GM12801 (cell line): ENCODE measurements around the gene TGFB2.

Source experiments
- TF ChIP-seq, protein P1 (sequence below): IDR thresholded peaks from one replicate; pipeline ENCODE4 v1.5.1; 2011; ENCODE audit warnings: control low read depth; ENCODE audit not compliant: insufficient read length; ENCODE audit errors: extremely low read depth

The TGFB2 gene

DNA sequence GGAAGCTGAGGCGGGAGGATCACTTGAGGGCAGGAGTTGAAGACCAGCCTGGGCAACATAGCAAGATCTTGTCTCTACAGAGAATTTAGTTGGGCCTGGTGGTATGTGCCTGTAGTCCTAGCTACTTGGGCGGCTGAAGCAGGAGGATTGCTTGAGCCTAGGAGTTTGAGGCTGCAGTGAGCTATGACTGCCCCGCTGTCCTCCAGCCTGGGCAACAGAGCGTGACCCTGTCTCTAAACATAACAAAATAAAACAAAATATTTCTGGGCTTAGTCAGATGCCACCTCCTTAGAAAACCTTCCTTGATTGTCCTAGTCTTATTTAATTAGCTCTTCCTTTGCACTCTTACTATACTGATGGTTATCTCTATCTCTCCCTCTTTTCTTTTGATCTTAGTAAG lies 8.5 kb downstream of the TGFB2 start:
- TF ChIP-seq, protein P1, sequence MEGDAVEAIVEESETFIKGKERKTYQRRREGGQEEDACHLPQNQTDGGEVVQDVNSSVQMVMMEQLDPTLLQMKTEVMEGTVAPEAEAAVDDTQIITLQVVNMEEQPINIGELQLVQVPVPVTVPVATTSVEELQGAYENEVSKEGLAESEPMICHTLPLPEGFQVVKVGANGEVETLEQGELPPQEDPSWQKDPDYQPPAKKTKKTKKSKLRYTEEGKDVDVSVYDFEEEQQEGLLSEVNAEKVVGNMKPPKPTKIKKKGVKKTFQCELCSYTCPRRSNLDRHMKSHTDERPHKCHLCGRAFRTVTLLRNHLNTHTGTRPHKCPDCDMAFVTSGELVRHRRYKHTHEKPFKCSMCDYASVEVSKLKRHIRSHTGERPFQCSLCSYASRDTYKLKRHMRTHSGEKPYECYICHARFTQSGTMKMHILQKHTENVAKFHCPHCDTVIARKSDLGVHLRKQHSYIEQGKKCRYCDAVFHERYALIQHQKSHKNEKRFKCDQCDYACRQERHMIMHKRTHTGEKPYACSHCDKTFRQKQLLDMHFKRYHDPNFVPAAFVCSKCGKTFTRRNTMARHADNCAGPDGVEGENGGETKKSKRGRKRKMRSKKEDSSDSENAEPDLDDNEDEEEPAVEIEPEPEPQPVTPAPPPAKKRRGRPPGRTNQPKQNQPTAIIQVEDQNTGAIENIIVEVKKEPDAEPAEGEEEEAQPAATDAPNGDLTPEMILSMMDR: no peak

DNA sequence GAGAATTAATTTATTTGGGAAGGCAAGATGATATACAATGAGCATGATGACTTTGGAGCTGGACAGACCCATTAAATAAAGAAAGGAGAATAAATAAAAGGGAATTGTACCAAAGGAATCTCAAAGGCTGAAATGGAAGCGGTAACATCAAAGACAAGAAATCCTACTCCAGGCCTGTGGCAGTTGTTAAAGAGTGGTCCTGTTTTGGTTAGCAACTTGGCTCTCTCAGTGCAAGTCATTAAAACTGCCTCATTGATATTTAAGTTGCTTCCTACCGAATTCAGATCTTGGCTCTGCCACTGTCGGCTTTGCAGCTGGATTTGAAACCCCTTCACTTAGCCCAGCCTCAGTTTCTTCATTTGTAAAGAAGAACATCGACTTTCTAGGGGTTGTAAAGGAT lies 10.1 kb downstream of the TGFB2 start:
- TF ChIP-seq, protein P1: no peak

DNA sequence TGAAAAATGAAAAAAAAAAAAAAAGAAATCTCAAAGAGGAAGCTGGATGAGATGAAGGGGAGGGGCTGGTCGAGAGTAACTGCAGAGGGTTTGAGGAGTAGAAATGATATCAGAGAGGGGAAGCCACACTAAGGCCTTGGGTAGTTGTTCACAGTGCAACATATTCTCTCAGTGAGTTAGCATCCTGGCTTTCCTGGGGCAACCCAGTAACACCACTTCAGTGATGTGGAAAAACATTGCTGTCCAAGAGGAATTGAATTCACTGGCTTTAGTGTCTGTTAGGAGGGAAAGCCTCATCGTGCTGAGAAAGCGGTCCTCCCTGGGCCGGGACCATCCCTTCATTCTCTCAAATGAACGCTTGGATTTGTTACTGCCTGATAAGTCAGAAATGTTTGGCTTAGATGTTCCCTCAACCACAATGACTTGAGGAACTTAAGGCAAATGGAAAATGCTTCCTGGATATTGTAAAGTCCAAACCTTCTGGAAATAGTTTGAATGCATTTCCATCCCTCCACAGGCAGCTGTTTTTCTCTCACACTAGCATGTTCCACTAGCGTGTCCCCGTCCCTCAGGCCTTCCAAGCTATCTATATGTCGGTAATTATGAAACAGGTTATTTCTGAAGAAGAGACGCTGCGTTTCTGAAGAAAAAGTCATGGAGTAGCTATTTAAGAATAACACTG lies 12.2 kb downstream of the TGFB2 start:
- TF ChIP-seq, protein P1: no peak

DNA sequence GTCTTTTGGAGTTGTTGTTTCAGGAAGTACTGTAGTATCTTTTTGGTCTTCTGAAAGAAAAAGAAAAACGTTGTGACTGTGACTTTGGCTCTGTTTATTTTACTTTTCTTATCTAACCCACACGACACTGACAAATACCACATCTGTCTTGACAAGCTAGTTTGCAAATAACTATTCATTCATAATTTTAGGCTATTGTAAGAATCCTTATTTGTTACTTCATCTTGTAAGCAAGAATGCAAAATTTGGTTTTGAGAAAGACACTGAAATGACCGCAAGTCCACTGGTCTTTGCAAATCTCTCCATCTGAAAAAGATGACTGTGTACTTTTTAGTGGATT lies 12.7 kb downstream of the TGFB2 start:
- TF ChIP-seq, protein P1: no peak

DNA sequence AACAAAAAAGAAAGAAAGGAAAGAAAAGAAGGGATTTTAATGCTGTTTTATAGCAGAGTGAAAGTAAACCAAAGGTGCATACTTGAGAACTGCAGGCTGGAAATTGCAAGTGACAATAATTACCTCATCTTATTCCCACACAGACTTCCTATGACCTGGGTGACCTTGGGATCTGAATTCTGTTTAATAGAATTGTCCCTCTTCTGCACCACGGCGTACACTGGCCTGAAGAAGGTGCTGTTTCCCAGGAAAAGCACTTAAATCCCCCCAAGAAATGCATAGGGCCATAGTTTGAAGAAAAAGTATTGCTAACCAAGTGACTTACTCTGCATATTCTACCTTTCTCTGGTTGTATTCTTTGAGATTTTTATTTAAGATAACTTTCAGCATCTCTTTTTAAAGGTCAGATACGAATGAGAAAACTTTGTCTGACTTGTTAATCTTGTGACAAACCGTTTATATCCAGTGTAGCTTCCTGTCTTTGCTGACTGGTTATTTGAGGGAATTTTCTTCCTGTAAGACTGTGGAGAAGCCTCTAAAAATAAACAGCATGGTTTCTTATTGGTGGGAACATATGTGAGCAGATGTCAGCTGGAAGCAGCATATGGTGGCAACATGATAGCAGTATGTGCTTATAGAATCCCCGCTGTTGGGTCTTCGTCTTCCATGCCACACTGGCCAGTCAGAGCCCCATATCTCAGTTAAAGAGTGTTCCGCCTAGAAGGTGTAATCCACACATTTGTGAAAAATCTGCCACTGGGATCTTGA lies 16.3 kb downstream of the TGFB2 start:
- TF ChIP-seq, protein P1: no peak

DNA sequence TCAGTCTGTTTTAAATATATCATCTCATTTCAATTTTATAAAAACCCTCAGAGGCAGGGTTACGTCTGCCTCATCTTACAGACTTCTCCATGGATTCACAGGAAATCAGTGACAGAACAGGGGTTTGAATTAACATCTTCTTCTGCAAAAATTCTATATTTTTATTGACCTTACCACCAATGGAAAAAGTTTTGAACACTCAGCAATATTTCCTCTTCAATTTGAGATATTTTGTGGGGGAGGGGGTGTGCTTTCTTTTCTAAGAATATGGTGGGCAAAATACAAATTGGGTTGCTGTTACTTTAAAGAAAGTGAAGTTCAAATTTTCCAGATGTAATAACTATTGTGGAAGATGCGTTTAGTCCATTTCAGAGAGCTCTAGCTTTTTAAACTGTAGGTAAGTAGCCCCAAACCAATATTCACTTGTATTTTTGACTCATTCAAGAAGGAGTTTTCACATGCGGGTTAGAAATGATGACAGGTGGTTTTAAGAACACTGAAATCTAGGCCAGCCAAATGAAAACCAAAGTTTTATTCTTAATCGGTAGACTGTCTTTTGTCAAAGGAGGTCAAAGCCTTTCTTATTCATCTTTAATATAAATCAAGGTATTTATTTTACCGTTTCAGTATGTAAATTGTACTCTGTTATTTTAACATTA lies 17.4 kb downstream of the TGFB2 start:
- TF ChIP-seq, protein P1: no peak

DNA sequence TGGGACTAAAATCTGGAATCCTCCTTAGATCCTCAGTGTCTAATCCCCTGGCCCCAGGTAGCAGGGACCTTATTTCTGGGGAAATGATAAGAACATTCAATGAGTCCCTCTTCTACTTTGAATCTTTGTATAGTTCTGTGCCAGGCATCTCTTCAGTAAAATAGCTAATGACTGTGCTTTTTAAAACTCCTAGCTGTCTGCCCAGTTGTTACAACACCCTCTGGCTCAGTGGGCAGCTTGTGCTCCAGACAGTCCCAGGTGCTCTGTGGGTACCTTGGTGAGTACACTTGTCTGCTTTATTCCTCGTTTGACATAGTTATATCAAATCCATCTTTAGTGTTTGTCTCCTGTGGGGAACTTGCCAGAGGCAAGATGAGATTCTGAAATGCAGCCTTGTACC lies 18.0 kb downstream of the TGFB2 start:
- TF ChIP-seq, protein P1: no peak
